Measurements from ENCODE around the gene ENTPD3.

Gene ENTPD3

DNA sequence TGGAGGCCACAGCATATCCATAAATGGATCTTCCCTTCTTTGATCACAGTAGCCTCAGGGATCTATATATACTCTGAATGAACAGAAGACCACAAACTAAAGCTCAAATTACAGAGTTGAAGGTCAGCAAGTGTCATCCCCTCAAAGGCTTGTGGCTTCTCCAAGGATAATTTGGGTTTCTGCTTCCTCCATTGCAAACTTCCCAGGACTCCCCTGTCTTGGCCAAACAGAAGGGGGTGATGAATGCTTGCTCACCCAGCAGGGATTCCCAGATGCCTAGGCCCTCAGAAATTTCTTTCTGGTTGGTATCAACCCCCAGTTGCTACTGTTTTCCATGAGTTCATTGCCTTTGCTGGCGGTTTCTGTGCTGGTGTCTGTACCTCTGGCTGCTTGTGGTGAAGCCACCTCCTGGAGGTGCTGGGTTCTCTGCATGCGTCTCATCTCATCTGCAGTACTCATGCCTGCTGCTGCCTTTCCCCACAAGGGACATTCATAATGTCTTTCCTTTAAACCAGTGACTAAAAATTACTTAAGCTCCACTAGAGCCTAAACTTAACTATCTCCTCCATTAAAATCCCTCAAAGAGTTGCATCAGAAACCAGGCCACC lies 17.7 kb downstream of the ENTPD3 start:
- DNase-seq, result no peak

DNA sequence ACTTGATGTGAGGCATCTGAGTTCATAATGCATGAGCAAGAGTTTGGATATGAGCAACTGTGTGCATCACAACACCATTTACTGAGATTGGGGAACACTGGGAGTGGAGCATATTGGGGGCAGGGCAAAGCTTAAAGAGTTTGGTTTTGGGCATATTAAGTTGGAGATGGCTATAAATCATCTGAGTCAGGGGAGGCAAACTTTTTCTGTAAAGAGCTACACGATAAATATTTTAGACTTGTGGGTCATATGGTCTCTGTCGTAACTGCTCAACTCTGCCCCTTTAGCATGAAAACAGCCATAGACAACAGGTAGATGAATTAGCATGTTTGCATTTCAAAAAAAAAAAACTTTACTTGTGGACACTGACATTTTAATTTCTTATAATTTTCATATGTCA lies 20.0 kb downstream of the ENTPD3 start:
- DNase-seq, result no peak

DNA sequence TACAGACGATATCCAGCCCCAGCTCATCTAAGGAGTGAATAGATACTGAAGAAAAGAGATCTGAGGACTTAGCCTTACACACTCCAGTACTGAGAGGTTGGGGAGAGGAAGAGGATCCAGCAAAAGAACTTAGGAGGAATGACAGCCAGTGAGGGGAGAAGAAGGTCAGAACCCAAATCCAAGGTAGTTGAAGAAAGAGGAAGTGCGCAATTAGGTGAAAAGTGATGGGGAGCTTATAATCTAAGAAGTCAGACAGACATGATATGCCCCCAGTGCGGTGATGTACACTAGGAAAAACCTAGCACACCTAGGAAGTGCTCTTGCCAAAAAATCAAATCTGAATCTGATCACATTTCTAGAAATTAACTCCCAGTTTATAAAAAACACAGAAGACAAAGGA lies 20.6 kb downstream of the ENTPD3 start:
- DNase-seq, result no peak

DNA sequence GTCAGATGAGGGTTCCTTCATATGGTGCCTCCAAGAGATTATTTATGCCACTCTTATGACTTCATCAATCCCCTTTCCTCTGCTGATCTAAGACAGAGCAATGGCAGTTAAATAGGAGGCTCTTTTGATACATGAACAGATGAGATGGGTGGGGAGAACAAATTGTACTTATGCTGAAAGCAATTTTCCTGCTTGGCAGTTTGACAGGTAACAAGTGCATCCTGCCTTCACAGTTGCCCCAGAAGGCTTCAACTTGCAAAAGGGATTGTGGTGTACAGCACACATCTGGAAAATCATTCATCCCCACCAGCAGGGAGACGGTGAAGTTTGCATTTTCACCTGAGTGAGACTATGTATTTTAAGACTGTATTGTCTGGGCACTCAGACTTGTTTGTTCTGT lies 27.3 kb downstream of the ENTPD3 start:
- DNase-seq, result no peak

DNA sequence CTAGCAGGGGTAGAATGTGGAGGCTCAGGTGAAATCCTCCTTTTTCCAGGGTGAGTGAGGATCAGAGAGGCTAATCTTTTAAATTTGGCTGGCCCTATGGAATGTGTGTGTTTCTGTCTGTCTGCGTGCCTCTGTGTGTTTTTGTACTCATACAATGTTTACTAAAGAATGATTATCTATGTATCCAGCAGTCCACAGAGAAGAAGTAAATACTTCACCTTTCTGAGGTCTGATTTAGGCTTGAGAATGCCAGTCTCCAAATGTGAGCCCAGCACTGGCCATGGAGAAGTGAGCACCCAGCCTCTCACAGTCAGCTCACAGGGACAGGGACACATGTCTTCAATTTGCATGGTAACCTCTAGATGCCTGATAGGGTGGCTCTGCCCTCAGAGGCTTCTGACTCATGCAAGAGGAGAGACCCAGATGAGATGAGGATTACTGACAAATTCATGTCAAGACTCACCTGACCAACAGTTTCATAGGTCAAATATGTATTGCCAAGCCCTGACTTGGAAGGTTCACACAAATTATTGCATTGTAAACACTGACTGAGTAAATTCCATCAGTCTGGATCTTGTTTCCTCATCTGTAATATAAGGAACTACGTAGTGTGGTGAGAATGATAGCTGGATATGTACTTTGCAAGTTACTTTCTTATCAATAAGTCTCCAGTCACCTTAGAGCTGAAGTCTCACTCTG lies 31.0 kb downstream of the ENTPD3 start:
- DNase-seq, result no peak

DNA sequence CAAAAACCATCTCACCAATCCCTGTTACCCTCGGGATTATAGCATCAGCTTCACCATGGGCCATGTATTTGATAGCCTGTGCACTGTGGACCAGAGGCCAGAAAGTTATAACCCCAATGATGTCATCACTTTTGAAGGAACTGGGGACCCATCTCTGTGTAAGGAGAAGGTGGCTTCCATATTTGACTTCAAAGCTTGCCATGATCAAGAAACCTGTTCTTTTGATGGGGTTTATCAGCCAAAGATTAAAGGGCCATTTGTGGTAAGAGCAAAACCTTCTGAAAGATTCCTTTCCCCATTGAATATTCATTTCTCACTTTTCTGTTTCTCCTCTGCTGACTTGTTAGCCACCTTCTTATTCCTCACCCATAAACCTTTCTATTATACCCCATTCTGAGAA lies 35.9 kb downstream of the ENTPD3 start:
- DNase-seq, result no peak

DNA sequence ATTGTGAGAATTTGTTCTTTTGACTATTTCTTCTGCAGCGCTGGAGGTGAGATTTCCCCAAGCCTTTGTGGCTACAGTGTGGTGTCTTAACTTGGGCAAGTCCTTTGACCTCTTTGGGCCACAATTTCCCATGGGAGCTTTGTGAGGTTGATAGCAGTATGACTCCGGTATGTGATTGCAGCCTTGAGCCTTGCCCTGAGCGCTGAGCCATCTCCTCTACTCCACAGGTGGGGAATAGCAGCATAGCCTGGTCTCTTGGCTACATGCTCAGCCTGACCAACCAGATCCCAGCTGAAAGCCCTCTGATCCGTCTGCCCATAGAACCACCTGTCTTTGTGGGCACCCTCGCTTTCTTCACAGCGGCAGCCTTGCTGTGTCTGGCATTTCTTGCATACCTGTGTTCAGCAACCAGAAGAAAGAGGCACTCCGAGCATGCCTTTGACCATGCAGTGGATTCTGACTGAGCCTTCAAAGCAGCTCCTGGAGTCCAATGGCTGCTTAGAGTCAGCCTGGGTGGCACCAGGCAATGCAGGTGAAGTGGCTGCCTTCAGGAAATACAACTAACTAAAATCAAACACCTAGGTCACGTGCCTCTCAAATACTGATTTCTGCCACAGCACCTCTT lies 40.2 kb downstream of the ENTPD3 start:
- no peak for DNase-seq

DNA sequence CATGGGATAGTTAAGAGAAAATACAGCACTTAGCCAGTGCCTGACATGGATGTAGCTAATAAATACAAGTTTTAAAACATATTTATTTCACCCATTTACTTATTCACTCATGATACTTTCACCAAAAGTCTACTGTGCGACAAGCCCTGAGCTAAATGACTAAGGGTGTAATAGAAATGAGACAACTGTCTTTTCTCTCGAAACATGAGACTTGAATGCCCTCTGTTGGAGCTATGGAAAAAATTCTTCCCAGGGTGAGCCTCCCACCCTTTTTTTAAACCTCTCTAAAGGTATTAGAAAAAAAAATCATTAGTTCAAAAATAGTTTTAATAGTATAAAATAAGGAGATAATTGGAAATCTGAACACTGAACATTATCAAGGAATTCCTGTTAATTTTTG lies 45.8 kb downstream of the ENTPD3 start:
- DNase-seq, result no peak

DNA sequence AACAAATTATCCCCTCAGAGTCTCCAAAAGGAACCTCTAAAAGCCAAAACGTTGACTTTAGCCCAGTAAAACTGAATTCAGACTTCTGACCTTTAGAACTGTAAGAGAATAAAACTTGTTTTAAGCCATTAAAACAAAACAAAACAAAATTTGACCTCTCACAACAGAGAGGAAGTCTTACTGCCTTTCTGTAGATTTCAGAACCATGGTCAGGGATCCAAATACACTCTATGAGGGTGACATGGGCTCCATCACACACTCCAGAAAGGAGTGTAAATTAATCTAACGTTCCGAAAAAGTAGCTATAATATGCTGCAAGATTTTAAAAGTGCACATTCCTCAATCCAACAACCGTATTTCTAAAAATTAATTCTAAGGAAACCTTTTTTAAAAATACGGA lies 50.9 kb downstream of the ENTPD3 start:
- DNase-seq, result no peak

DNA sequence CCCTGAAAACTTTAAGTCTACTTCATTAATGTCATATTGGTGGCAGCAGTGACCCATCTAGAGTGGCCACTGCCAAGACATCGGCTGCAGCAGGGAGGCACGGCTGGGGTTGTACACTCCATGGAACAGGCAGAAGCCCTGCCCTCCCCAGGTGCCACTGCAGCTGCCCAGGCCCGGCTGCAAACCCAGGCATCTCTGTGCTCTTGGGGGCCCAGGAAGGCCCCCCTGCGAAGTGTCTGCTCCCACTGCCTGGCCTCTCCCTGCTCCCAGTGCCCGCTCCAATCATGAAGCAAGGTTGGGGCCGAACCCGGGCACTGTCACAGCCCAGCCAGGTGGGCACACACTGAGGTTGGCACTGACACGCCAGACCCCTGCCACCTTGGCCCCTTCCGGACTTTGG lies 58.1 kb downstream of the ENTPD3 start:
- DNase-seq, result no peak

DNA sequence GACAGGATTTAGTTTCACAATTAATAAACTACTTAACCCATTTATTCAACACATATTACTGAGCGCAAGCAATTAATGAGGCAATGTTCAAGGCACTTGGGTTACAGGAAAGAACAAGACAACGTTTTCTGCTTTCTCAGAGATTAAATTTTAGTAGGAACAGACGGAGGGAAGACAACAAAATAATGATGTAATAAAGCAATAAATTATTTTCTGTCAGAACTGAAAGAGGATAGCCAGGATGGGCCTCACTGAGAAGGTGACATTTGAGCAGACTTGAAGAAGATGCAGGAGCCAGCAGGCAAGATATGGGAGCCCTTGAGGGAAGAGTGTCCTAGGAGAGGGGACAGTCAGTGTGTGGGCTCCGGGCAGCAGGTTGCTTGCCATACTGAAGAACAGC lies 58.9 kb downstream of the ENTPD3 start:
- DNase-seq, result no peak

DNA sequence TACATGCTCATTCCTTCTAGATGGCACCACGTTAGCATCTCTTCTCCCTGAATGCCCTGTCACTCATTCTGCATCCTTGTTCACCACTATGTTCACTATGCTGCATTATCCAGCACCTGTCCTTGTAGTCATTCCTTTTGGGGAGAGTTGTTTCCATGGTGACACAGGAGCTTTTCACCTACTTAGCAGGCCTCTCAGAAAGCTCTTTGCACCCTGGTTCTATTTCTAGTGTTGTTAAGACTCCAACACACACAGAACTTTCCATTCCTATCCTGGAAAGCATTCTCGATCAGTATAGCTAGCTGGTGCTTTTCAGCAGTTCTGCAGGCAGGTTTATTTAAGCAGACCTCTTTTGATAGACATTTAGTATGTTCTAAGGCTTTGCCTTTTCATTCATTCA lies 63.5 kb downstream of the ENTPD3 start:
- peak in 4 of 51 donors; percentile 1 to 7 (median 4) for DNase-seq

DNA sequence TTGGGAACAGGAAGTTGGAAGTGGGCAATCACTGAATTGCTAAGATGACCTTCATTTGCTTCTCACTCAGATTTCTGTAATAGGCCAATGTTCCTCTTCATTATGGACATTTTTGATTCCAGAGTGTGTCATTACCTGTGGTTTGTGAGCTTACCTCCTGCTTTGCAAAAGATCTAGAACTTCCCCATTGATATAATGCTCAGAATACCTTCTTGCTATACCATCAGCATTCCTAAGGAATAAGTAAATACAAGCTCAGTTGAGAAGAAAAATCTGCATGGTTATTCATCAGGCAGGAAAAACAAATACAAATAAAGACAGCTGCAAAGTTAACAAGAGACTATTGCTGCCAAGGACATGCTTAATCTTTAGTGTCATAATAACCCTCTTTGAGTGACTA lies 64.6 kb downstream of the ENTPD3 start:
- DNase-seq, result no peak

DNA sequence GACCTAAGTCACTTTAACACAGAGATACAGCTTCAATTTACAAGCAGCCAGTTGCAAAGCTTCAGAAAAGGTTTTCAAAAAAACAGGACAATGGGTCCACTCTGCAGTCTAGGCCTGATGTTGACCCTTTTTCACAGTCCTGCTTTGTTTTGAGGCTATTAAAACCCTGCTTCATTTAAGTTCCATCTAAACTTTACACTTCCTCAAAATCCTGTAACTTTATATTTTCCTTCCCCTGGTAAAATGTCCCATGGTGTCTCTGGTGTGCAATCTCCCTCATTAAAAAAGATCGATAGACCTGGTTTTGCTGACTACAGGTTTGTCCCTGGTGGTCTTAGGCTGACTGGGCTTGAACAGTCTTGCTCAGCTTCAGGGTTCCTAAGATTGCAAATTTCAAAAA lies 65.1 kb downstream of the ENTPD3 start:
- no peak for DNase-seq

DNA sequence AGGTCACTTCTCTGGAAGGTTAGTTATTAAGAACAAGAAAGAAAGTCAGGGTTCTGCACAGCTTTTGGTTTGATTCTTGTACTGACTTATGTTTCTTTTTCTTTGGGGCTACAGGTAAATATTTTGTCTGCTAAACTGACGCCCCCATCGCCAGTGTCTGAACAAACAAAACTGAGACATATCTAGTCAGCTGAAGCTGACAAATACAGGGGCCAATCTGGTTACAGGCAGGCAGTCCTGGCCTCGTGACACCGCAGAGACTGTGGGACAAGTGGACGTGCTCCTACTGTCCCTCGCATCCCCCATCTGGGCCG lies 65.5 kb downstream of the ENTPD3 start:
- peak in 1 of 51 donors; percentile 61 for DNase-seq

DNA sequence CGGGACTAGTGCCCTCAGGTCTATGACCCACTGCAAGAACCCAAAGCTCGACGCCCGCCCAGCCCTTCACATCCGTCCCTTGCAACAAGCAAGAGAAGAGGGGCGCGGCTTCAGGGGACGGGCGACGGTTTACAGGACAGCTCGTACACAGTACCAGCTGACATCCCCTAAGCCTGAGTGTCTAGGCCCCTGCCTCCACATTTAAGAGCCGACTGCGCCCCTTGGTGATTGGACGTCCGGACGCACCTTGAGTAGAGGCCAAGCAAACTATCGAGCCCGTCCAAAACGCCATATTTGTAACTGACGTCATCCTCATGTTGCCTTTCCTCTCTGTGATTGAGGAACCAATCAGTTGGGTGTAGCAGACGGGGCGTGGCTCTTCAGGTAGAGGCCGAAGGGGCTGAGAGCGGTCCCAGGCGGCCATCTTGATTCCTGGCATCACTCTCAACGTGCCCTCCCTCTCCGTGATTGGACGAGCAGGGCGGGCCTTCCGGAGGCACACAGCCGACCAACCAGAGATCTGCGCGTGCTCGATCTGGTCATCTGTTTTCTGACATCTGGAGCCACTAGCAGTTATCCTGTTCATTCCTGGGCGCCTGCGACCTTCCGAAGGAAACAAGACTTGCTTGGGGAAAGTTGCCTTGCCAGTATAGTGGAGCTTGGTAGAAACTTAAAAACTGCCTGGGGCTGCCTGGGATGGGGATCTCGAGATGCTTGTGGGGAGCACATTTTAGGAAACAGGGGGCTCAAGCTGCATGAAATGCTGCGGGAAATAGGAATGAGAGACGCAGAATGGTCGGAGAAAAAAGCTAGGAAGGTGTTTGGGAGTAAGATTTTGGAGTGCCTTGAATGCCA lies 66.1 kb downstream of the ENTPD3 start:
- peak; percentile 72 to 98 (median 95) for DNase-seq

DNA sequence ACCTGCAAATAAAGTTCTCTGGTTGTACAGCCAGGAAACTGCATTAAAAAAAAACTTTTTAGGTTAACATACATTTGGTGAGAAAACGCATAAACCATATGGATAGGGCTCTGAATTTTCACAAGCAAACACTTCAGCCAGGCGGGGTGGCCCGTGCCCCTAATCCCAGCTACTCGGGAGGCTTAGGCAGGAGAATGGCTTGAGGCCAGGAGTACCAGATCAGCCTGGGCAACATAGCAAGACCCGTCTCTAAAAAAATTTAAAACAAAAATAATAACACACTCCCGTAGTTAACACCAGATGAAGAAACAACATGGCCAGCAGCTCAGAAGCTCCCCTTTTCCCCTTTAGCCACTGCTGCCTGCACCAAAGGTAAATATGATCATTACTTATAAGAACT lies 66.9 kb downstream of the ENTPD3 start:
- DNase-seq, result no peak

DNA sequence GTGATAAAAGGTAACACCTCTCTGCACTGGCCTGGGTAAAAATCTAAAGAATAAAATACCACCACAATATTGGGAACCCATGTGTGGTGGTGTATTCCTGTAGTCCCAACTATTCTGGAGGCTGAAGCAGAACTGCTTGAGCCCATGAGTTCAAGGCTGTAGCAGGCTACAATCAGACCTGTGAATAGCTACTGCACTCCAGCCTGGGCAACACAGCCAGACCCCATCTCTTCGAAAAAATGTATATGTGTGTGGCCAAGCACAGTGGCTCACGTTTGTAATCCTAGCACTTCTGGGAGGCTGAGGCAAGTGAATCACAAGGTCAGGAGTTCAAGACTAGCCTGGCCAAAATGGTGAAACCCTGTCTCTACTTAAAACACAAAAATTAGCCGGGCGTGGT lies 68.3 kb downstream of the ENTPD3 start:
- DNase-seq, result no peak

DNA sequence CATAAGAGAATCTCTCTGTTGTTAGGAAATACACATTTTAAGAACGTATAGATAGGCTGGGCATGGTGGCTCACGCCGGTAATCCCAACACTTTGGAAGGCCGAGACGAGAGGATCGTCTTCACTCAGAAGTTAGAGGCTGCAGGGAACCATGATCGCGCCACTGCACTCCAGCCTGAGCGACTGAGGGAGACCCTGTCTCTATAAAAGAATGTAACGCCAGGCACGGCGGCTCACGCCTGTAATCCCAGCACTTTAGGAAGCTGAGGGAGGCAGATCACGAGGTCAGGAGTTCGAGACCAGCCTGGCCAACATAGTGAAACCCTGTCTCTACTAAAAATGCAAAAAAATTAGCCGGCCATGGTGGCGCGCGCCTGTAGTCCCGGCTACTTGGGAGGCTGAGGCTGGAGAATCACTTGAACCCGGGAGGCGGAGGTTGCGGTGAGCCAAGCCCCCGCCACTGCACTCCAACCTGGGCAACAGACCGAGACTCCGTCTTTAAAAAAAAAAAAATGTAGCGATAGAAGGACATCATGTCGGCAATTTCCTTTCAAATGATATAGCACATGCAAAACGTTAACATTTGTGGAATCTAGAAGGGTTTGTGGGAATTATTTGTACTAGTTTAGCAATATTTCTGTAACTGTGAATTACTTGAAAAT lies 69.4 kb downstream of the ENTPD3 start:
- DNase-seq, result peak in 1 of 51 donors; percentile 3

DNA sequence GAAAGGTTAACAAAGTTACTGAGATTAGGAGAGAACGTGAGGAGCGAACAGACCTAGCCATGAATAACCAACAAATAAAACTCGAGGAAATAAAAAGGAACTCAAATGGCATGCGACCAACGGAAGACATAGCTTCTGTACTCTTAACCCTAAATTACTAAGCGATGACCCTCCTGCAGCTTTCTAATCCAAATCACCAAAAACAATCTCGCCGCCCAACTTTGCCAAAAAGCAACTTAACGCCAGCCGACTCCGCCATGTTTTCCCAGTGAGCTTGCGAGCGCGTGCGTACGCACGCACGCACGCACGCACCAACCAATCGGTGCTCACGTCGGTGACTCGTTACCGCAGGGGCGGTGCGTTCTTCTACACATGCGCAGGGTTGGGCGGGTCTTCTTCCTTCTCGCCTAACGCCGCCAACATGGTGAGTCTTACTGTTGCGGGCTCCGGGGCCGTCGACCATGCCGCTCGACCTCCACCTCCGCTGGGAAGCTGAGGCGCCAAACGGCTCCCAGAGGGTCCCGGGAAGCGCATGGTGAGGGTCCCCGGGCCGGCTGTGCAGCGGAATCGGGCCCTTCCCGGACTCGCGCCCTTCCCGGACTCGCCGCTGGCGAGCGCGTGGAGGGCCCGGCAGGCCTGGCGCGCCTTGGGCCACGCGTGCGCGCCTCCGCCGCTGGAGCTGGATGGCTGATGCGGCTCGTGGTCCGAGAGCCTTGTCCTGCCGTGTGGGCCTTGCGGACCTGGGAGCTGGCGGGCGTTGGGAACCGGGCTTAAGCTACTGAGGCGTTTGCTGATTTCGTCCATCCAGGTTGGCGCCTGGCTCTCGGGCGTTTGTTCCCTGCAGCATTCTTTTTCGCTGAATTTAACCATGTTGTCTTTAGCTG lies 70.2 kb downstream of the ENTPD3 start, which contains the start of gene RPL14:
RPL14 (plus strand) TSS at position 400 of the 884 bp plus-strand sequence; CDS start at position 533, 133 bp downstream.
- DNase-seq, result peak; percentile 64 to 97 (median 92)

DNA sequence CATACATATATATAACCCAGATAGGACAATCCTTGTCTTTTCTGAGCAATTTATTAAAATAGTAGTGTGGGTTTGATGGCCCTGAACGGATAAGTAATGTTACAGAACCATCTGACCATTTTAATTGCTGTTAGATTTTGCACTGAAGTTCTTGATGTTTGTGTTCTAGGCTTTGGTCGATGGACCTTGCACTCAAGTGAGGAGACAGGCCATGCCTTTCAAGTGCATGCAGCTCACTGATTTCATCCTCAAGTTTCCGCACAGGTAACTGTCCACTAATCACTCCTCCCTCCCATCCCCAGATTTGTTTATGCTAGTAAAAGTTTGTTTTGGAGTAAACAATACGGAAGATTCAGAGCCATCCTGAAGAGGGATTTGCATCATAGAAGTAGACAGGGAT lies 71.5 kb downstream of the ENTPD3 start:
- DNase-seq, result no peak

Data from hypothalamus (tissue), 51 donors.